OCI-LY1 (cell line): ENCODE measurements around the gene NRROS.

Experiments used
- H2AFZ ChIP-seq: fragments of 200-600 bp; sonication (generic), shearing (Covaris generic); 2 replicates; pipeline ENCODE4 v1.6.0; 2014; ENCODE audit warnings: antibody characterized with exemption, mild to moderate bottlenecking, low read length
- H3F3A ChIP-seq: fragments of 200-600 bp; sonication (generic), shearing (Covaris generic); 2 replicates; pipeline ENCODE4 v1.6.0; 2014; ENCODE audit warnings: mild to moderate bottlenecking, antibody characterized with exemption, low read length, moderate library complexity; ENCODE audit not compliant: insufficient read depth
- H3K27ac ChIP-seq: fragments of 200-600 bp; sonication (generic); 2 replicates; pipeline ENCODE4 v1.5.1; 2014; ENCODE audit warnings: low read length, mixed run types, mild to moderate bottlenecking, low read depth; ENCODE audit not compliant: poor library complexity, severe bottlenecking
- H3K27me3 ChIP-seq: fragments of 200-600 bp; sonication (generic); 2 replicates; pipeline ENCODE4 v1.6.0; 2014; ENCODE audit warnings: antibody characterized with exemption, mild to moderate bottlenecking, low read length, moderate library complexity; ENCODE audit not compliant: insufficient read depth
- H3K36me3 ChIP-seq: fragments of 200-600 bp; sonication (generic); 2 replicates; pipeline ENCODE4 v1.6.1; 2014; ENCODE audit warnings: mild to moderate bottlenecking, antibody characterized with exemption, low read length, moderate library complexity, mixed read lengths; ENCODE audit not compliant: insufficient read depth
- H3K4me1 ChIP-seq: fragments of 200-600 bp; sonication (generic); 2 replicates; pipeline ENCODE4 v1.5.1; 2014; ENCODE audit warnings: mild to moderate bottlenecking, low read length, moderate library complexity; ENCODE audit not compliant: insufficient read depth, severe bottlenecking
- H3K4me2 ChIP-seq: fragments of 200-600 bp; sonication (generic), shearing (Covaris generic); 2 replicates; pipeline ENCODE4 v1.6.1; 2014; ENCODE audit warnings: low read length
- H3K4me3 ChIP-seq: fragments of 200-600 bp; sonication (generic); 2 replicates; pipeline ENCODE4 v1.5.1; 2014; ENCODE audit warnings: low read length, low read depth, mild to moderate bottlenecking, mixed read lengths; ENCODE audit not compliant: poor library complexity, severe bottlenecking
- H3K79me2 ChIP-seq: fragments of 200-600 bp; shearing (Covaris generic); 2 replicates; pipeline ENCODE4 v1.6.1; 2016; ENCODE audit warnings: mixed run types, low read length, mixed read lengths; ENCODE audit not compliant: insufficient read depth
- H3K9ac ChIP-seq: fragments of 200-600 bp; sonication (generic), shearing (Covaris generic); 2 replicates; pipeline ENCODE4 v1.6.1; 2014; ENCODE audit warnings: mild to moderate bottlenecking, low read length, mixed read lengths
- H3K9me2 ChIP-seq: fragments of 200-600 bp; sonication (generic), shearing (Covaris generic); 2 replicates; pipeline ENCODE4 v1.6.1; 2014; ENCODE audit warnings: low read depth, mild to moderate bottlenecking, low read length, mixed read lengths
- H3K9me3 ChIP-seq: fragments of 200-600 bp; shearing (Covaris generic); 2 replicates; pipeline ENCODE4 v1.6.1; 2014; ENCODE audit warnings: low read length, mixed read lengths
- H4K20me1 ChIP-seq: fragments of 200-600 bp; sonication (generic), shearing (Covaris generic); 2 replicates; pipeline ENCODE4 v1.6.0; 2016; ENCODE audit warnings: mild to moderate bottlenecking, low read length; ENCODE audit not compliant: insufficient read depth
- CTCF ChIP-seq: fragments of 200-600 bp; sonication (generic), shearing (Covaris generic); IDR thresholded peaks from 2 replicates; pipeline ENCODE4 v1.5.1; 2017; ENCODE audit warnings: mild to moderate bottlenecking, antibody characterized with exemption, low read length, moderate library complexity, mixed read lengths
- EZH2 ChIP-seq: fragments of 200-600 bp; sonication (generic), shearing (Covaris generic); IDR thresholded peaks from 2 replicates; pipeline ENCODE4 v1.8.0; 2017; ENCODE audit warnings: borderline replicate concordance, mixed run types, mild to moderate bottlenecking, antibody characterized with exemption, low read length, moderate library complexity, mixed read lengths

The NRROS gene

GRCh38 chr3:196638861-196639482, 522 bp upstream of the NRROS start:
- Histone ChIP-seq H3K27ac (no peak overlapping the region), H3K9me3 (no peaks in the 10 kb centered on the region), H2AFZ (no peak overlapping the region), H3K9ac (no peak overlapping the region), H3K4me2 (peak overlapping the region; percentile 64), H3K4me1 (peaks cover 23% of the 10 kb centered on the region), H3K36me3 (no peaks in the 10 kb centered on the region), H3K27me3 (peaks cover 18% of the 10 kb centered on the region; the same call in 1 of the 2 replicates), H3K9me2 (no peaks in the 10 kb centered on the region), H3F3A (no peaks in the 10 kb centered on the region), H3K4me3 (no peak overlapping the region), H3K79me2 (no peaks in the 10 kb centered on the region), H4K20me1 (no peaks in the 10 kb centered on the region)
- TF ChIP-seq EZH2, result no peak
- no peak for TF ChIP-seq CTCF

GRCh38 chr3:196640297-196641018, 964 bp downstream of the NRROS start:
- Histone ChIP-seq H2AFZ (no peak overlapping the region), H3K27ac (no peak overlapping the region)

GRCh38 chr3:196641333-196642054, 2.0 kb downstream of the NRROS start:
- TF ChIP-seq CTCF, result no peak
- no peak for TF ChIP-seq EZH2
- H3K79me2 ChIP-seq, result no peaks in the 10 kb centered on the region
- no peak overlapping the region for H3K4me2 ChIP-seq
- no peak overlapping the region for H3K9ac ChIP-seq
- H3K4me3 ChIP-seq, result no peak overlapping the region
- no peaks in the 10 kb centered on the region for H4K20me1 ChIP-seq
- no peaks in the 10 kb centered on the region for H3K9me2 ChIP-seq
- H3K9me3 ChIP-seq, result no peaks in the 10 kb centered on the region
- no peak overlapping the region for H3K27ac ChIP-seq
- H3K4me1 ChIP-seq, result peaks cover 23% of the 10 kb centered on the region
- peaks cover 25% of the 10 kb centered on the region; the same call in 1 of the 2 replicates for H3K27me3 ChIP-seq
- no peaks in the 10 kb centered on the region for H3F3A ChIP-seq
- H3K36me3 ChIP-seq, result no peaks in the 10 kb centered on the region
- H2AFZ ChIP-seq, result no peak overlapping the region

More at GRCh38 chr3:196640297-196641018, 964 bp downstream of the NRROS start:
- no peaks in the 10 kb centered on the region for H3K36me3 ChIP-seq
- H4K20me1 ChIP-seq, result no peaks in the 10 kb centered on the region
- H3F3A ChIP-seq, result no peaks in the 10 kb centered on the region
- TF ChIP-seq EZH2, result no peak
- no peak for TF ChIP-seq CTCF
- H3K9me2 ChIP-seq, result no peaks in the 10 kb centered on the region
- H3K4me2 ChIP-seq, result peak overlapping the region; percentile 64
- H3K9me3 ChIP-seq, result no peaks in the 10 kb centered on the region
- H3K27me3 ChIP-seq, result peaks cover 18% of the 10 kb centered on the region; the same call in 1 of the 2 replicates
- H3K4me3 ChIP-seq, result peak overlapping the region; percentile 43
- no peak overlapping the region for H3K9ac ChIP-seq
- H3K4me1 ChIP-seq, result peaks cover 23% of the 10 kb centered on the region
- H3K79me2 ChIP-seq, result no peaks in the 10 kb centered on the region
